Measurements from ENCODE around the gene RAB22A.

GRCh38 chr20:58325912-58326311 lies 16.4 kb downstream of the RAB22A start:
- no peak for TF ChIP-seq EZH2 (IDR thresholded peaks at IDR 0.05; ENCODE audit: borderline replicate concordance, low read depth, low read length, severe bottlenecking)
- no peak for TF ChIP-seq CTCF (IDR thresholded peaks at IDR 0.05; ENCODE audit: extremely low read depth in 1 of 2, insufficient read depth in 1 of 2, low read depth in 1 of 2, low read length in 2 of 2)
- TF ChIP-seq POLR2A (IDR thresholded peaks at IDR 0.05; ENCODE audit: low read depth, low read length), result no peak
- no peak for TF ChIP-seq MAX (IDR thresholded peaks at IDR 0.05; ENCODE audit: insufficient read depth, insufficient read length)
- TF ChIP-seq MYC (IDR thresholded peaks at IDR 0.05; ENCODE audit: low read depth, low read length), result no peak
- no peak for TF ChIP-seq POLR2AphosphoS5 (IDR thresholded peaks at IDR 0.05; ENCODE audit: insufficient read depth, low read depth, low read length)
- no peak for TF ChIP-seq FOS (IDR thresholded peaks at IDR 0.05; ENCODE audit: borderline replicate concordance, insufficient read depth, low read length)
- TF ChIP-seq JUN (IDR thresholded peaks at IDR 0.05; ENCODE audit: borderline replicate concordance, insufficient read depth, insufficient read length, low read depth), result no peak
